GM12891 (cell line): ENCODE measurements around the gene JAM3.

ENCODE experiments used
- PAX5 ChIP-seq: IDR thresholded peaks from 2 replicates; pipeline ENCODE4 v1.6.1; 2011; ENCODE audit warnings: low read length, moderate library complexity, mild to moderate bottlenecking; ENCODE audit not compliant: insufficient read depth, severe bottlenecking
- POLR2A ChIP-seq: IDR thresholded peaks from 2 replicates; pipeline ENCODE4 v1.6.1; 2011; ENCODE audit warnings: low read depth, low read length, control low read depth
- POLR2AphosphoS5 ChIP-seq: IDR thresholded peaks from 2 replicates; pipeline ENCODE4 v1.6.1; 2011; ENCODE audit warnings: low read depth, low read length, control low read depth
- POU2F2 ChIP-seq: IDR thresholded peaks from 2 replicates; pipeline ENCODE4 v1.6.1; 2011; ENCODE audit warnings: low read depth, mild to moderate bottlenecking, control low read depth, low read length, moderate library complexity
- SPI1 ChIP-seq: IDR thresholded peaks from 2 replicates; pipeline ENCODE4 v1.6.1; 2011; ENCODE audit warnings: low read depth, low read length, control low read depth
- TAF1 ChIP-seq: IDR thresholded peaks from 2 replicates; pipeline ENCODE4 v1.6.1; 2011; ENCODE audit warnings: low read depth, low read length, control low read depth

- no peak for TF ChIP-seq TAF1
- TF ChIP-seq POLR2A: no peak
- no peak for TF ChIP-seq POLR2AphosphoS5
- TF ChIP-seq SPI1: no peak
- no peak for TF ChIP-seq POU2F2
- no peak for TF ChIP-seq PAX5
Observed at GRCh38 chr11:134027671-134028070, 41.2 kb upstream of the JAM3 start.
